GM12873 (cell line): Measurements from ENCODE around the gene SMDT1.

Experiments used
- TF ChIP-seq, protein P1 (sequence below): IDR thresholded peaks from 2 replicates; pipeline ENCODE4 v1.5.1; 2012; ENCODE audit warnings: low read depth, mild to moderate bottlenecking, moderate library complexity, low read length, control low read depth; ENCODE audit not compliant: insufficient read depth; ENCODE audit errors: missing control alignments

The SMDT1 gene

DNA sequence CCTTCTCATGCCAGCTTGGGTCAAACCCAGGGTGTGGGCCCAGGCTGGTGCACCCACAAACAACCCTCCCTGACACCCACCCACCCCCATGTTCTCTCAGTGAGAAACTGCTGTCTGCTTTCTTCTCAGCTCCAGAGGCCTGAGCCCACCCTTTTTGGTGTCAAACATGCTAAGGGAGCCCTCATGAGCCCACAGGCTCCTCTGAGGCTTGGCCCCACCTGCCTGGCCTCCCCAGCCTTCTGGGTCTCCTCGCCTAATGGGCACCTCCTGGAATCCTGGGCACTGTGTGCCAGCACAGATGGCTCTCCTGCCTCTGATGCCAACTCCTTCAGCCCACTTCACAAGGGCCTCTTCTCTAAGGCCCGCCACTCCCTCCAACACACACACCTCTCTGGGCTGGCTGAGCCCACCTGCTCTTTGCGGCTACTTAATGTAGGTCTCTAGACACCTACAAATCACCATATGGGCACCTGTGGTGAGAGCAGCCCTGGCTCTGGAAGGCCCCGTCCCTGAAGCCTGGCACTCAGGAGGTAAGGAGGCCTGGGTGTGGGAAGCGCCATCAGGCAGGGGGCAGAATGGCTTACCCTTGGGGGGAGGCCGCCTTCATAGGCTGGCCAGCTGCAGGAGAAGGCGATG is 13.3 kb upstream of the SMDT1 start:
- TF ChIP-seq, protein P1, sequence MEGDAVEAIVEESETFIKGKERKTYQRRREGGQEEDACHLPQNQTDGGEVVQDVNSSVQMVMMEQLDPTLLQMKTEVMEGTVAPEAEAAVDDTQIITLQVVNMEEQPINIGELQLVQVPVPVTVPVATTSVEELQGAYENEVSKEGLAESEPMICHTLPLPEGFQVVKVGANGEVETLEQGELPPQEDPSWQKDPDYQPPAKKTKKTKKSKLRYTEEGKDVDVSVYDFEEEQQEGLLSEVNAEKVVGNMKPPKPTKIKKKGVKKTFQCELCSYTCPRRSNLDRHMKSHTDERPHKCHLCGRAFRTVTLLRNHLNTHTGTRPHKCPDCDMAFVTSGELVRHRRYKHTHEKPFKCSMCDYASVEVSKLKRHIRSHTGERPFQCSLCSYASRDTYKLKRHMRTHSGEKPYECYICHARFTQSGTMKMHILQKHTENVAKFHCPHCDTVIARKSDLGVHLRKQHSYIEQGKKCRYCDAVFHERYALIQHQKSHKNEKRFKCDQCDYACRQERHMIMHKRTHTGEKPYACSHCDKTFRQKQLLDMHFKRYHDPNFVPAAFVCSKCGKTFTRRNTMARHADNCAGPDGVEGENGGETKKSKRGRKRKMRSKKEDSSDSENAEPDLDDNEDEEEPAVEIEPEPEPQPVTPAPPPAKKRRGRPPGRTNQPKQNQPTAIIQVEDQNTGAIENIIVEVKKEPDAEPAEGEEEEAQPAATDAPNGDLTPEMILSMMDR = no peak

DNA sequence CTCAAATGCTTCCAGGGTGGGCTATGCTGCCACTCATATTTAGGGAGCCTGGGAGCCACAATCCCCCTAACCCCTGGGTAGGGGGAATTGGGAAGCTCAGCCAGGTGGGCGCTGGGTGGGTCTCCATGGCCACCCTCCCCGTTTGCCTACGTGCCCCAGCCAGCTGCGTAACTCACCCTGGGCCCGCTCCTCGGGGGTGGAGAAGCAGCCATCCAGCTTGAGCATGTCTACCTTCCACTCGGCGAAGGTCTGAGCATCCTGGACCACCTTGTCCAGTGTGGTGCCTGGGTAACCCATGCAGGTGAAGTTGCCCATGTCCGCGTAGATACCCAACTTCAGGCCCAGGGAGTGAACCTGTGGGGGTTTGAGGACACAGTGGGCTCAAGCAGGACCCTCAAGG is 12.6 kb upstream of the SMDT1 start:
- TF ChIP-seq, protein P1 = no peak

DNA sequence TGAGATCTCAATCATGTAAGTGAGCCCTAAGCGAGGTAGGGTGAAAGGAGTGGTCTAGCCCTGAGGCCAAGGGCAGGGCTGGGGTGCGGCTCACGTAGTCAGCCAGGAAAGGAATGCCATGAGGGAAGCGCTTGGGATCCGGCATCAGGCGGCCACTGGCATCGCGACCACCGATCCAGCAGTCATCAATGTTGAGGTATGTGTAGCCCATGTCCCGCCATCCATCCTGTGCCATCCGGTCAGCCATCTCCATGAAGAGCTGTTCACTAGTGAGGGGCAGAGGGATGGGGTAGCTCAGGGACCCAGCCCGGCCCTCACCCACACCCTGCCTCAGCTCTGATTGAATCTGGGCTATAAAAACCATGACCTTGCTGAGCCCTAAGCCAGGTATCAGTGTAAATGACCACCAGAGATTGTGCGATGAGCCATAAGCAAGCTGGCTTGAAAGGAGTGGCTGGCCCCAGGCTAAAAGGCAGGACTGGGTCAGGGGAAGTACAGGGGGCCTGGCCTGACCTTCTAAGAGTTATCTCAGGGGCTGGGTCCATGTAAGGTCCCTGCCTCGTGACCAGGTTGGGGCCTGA is 11.7 kb upstream of the SMDT1 start:
- TF ChIP-seq, protein P1 = no peak

DNA sequence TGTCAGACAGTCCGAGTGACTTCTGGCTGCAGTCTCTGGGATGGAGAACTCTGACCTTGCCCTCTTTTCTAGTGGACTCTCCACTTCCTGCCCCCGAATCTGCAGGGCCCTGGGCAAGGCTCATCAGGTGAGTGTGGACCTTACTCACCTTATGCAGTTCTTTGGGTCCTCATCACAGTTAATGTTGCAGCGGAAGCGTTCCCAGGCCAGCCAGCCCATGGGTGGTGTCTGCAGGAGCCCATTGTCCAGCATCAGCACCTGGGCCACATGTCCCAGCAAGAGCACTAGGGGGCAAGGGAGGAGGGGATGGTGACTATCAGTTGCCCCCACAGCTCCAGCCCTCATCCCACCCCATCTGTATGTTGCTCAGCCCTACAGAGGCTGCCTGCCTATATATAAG is 11.2 kb upstream of the SMDT1 start:
- TF ChIP-seq, protein P1 = no peak

DNA sequence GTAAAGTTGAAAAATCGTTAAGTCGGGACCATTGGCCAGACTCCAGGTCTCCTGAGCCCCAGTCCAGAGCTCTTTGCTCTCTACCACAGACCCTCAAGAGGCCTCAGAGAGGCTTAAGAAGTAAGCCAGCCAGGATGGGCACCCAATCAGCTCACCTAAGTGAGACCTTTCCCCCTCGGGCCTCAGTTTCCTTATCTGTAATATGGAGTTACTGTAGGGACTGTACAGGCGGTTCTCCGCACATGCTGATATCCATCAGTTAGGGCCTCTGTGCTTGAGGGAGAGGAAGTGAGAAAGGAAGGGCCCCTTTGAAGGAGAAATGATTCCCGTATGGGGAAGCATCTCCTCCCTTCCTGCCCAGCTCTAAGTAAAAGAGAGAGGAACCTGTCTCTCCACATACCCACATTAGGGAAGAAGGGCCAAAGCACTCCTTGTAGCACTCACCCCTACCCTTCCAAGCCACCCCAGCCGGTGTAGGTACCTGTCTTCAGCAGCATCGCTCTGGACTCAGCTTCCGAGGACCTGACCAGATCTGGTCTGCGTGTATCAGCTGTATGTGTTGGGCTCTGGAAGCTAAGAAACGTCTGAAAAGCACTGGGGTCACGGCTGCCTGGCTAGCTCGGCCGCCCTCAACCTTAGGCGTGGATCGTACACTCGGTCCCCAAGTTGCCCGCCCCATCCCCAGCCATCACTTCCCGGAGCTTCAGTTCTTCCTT is 9.5 kb upstream of the SMDT1 start:
- TF ChIP-seq, protein P1 = no peak

DNA sequence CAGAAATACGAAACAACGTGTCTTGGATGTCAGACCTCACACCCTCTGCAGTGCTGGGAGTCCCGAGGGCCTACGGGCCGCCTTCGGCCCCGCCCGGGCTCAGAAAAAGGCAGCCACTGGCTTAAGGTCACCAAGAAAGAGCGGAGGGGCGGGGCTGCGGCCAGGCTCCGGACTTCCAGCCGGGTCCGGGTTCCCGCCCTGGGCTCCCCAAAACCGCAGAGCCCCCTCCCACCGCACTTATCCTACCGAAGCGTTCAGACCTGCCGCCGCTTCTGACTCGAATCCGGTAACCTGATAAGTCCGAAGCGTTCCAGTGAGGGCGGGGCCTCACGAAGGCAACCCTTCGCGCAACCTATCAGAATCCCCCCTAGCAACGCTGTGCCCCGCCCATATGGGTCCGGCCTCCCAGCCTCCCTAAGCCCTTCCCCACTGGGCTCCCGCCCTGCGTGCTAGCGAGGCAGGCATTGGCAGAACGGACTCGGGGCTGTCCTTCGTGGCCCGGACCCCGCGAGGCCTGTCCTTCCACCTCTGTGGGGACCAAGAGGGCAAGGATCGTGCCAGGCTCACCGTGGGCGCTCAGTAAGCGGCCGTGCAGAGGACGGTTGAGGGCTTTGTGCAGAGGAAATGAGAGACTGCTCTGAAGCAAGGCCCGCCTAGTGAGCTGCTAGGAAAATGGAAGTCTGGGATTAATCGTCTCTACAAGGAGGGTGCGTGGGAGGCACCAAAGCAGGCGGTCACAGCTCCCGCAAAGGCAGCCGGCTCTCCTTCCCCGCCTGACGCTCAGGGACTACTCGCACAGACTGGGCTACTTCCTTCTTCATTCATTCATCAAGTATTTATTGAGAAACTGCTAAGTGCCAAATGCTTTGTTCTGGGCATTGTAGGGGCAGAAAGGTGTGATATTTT is 8.7 kb upstream of the SMDT1 start, which contains the start of gene NAGA:
Gene NAGA, minus strand, starts transcription at position 296 of the 906 bp plus-strand sequence. CDS start 515 bp downstream, outside the sequence.
- TF ChIP-seq, protein P1 = no peak
